Activated B cell treated with CpG ODN at 0.5 μM for 24 hours (primary cell): ENCODE measurements around the gene ARHGAP15. TPM values are rescaled to one million over a fixed set of nuclear protein-coding genes. Genes with fewer than 3 reads are reported as not detected.
"Not testable (repeated sequence)": the region's sequence is repeated elsewhere in the genome, so short reads cannot be mapped to it uniquely, and the experiment has no call there.

Source experiments
- ATAC-seq: fragments of 200-7000 bp; cut with Tn5 transposase; one replicate; pipeline ENCODE4 v1.10.0; 2021; ENCODE audit warnings: low read depth, mild to moderate bottlenecking, moderate library complexity
- CTCF ChIA-PET: fragments of 350-600 bp; sonication (Branson Sonifier 250); formaldehyde crosslinking; loops from one replicate; lab custom pipeline; 2021; ENCODE audit warnings: antibody characterized with exemption; lab: Charles Lee
- POLR2A ChIA-PET: fragments of 350-600 bp; sonication (Branson Sonifier 250); formaldehyde crosslinking; loops from one replicate; lab custom pipeline; 2021; ENCODE audit warnings: antibody characterized with exemption; lab: Charles Lee
- DNase-seq: peaks from one replicate; pipeline ENCODE4 v3.0.0; 2022
- H3K27ac Mint-ChIP-seq: one replicate; pipeline ENCODE4 v1.8.0; 2020; ENCODE audit warnings: mixed read lengths
- H3K27me3 Mint-ChIP-seq: one replicate; pipeline ENCODE4 v1.8.0; 2021; ENCODE audit warnings: mixed read lengths
- H3K36me3 Mint-ChIP-seq: one replicate; pipeline ENCODE4 v1.8.0; 2021; ENCODE audit warnings: low read depth, mixed read lengths
- H3K4me1 Mint-ChIP-seq: one replicate; pipeline ENCODE4 v1.8.0; 2021; ENCODE audit warnings: mixed read lengths
- H3K4me3 Mint-ChIP-seq: one replicate; pipeline ENCODE4 v1.8.0; 2020; ENCODE audit warnings: mild to moderate bottlenecking, mixed read lengths
- H3K9me3 Mint-ChIP-seq: one replicate; pipeline ENCODE4 v1.8.0; 2020; ENCODE audit warnings: mixed read lengths
- intact Hi-C: fragments of 100-400 bp; cut with micrococcal nuclease; formaldehyde crosslinking; loops from one replicate; pipeline ENCODE4 v1.15.1; 2024
- total RNA-seq: library from RNA; stranded (reverse); gene quantifications from 2 replicates; pipeline ENCODE4 v1.2.3, GENCODE V29; 2022
- TF ChIP-seq, protein P1 (sequence below): fragments of 200-600 bp; IDR thresholded peaks from one replicate; pipeline ENCODE4 v1.8.0; 2022; ENCODE audit warnings: antibody characterized with exemption, mild to moderate bottlenecking

Gene ARHGAP15
- total RNA-seq, 1 donor from 2014 or later = 112 TPM

DNA sequence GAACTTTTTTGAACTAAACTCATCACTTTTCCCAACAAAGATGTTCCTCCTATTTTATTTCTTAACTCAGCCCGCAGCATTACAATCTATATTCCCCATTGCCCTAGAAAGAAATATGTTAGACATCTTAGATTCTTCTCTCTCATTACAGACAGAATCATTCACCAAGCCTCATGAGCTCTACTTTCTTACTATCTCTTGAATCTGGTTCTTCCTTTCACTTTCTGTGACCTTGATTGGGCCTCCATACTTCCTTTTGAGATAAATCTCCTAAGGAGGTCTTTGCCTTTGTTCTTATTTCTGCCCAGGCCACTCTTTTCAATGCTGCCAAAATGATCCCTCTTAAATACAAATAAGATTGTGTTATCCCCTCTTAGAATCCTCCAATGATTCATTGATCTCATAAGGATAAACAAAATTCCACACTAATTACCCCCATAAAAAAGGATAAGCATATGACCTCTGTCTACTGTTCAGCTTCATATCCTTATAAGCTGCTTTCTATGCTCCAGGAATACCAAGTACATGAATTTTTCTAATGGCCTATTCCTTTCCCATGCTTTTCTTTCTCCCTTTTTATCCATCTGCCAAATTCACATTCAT lies 400.0 kb downstream of the ARHGAP15 start:
- POLR2A ChIA-PET = no interaction called here
- TF ChIP-seq, protein P1, sequence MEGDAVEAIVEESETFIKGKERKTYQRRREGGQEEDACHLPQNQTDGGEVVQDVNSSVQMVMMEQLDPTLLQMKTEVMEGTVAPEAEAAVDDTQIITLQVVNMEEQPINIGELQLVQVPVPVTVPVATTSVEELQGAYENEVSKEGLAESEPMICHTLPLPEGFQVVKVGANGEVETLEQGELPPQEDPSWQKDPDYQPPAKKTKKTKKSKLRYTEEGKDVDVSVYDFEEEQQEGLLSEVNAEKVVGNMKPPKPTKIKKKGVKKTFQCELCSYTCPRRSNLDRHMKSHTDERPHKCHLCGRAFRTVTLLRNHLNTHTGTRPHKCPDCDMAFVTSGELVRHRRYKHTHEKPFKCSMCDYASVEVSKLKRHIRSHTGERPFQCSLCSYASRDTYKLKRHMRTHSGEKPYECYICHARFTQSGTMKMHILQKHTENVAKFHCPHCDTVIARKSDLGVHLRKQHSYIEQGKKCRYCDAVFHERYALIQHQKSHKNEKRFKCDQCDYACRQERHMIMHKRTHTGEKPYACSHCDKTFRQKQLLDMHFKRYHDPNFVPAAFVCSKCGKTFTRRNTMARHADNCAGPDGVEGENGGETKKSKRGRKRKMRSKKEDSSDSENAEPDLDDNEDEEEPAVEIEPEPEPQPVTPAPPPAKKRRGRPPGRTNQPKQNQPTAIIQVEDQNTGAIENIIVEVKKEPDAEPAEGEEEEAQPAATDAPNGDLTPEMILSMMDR = no peak
- peaks cover 66% of the 10 kb centered on the region for H3K36me3 Mint-ChIP-seq
- no peaks in the 10 kb centered on the region for H3K9me3 Mint-ChIP-seq
- ATAC-seq (no peak), DNase-seq (no peak)
- CTCF ChIA-PET = no interaction called here
- H3K4me1 Mint-ChIP-seq = peaks cover 19% of the 10 kb centered on the region
- no peak overlapping the region for H3K4me3 Mint-ChIP-seq
- peak overlapping the region; percentile 46 for H3K27ac Mint-ChIP-seq
- intact Hi-C loops = no loop called here
- H3K27me3 Mint-ChIP-seq = no peaks in the 10 kb centered on the region

DNA sequence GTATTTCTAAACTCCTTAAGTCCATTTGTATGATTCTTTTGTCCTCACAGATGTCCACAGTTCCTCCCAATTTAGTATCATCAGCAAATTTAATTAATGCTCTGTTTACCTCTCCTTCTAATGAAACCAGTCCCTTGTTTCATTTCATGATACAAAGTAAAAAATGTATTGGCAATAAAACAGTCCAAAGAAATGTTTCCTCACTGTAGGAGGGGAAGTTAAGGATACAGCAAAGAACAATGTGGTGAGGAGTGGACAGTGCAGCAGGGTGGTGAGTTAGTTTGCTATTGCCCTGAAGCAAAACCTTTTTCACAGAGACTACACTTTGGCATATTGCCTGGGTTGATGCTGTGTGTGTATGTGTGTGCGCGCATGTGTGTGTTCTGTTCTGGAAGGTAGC lies 401.5 kb downstream of the ARHGAP15 start:
- TF ChIP-seq, protein P1 = no peak
- POLR2A ChIA-PET = no interaction called here
- peaks cover 65% of the 10 kb centered on the region for H3K36me3 Mint-ChIP-seq

DNA sequence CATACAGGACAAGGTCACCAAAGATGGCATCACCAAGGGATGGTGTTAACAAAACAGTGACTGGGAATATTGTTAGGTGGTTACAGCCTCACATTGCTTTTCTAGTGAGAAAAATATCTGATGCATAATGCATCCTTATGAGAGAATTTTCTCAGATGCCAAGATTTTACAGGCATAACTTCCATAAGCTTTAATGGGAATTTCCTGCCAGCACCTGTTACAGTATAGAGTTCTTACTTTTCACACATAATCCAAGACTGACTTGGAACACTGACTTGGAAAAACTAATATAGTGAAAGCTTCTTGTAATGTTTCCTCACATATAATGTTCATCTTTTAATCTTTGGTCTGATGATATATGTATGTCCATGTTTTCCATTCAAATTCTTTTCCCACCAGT lies 402.8 kb downstream of the ARHGAP15 start:
- Mint-ChIP-seq H3K36me3 (peaks cover 69% of the 10 kb centered on the region), H3K4me3 (no peak overlapping the region), H3K4me1 (peaks cover 10% of the 10 kb centered on the region), H3K9me3 (peaks cover 3% of the 10 kb centered on the region), H3K27ac (no peak overlapping the region), H3K27me3 (no peaks in the 10 kb centered on the region)
- CTCF ChIA-PET = no interaction called here
- POLR2A ChIA-PET = no interaction called here
- DNase-seq (no peak), ATAC-seq (no peak)
- intact Hi-C loops = no loop called here
- TF ChIP-seq, protein P1 = no peak

More for the DNA sequence above, 401.5 kb downstream of the ARHGAP15 start:
- no peak overlapping the region for H3K4me3 Mint-ChIP-seq
- intact Hi-C loops = no loop called here
- CTCF ChIA-PET = no interaction called here
- H3K4me1 Mint-ChIP-seq = peaks cover 10% of the 10 kb centered on the region
- no peaks in the 10 kb centered on the region for H3K9me3 Mint-ChIP-seq
- ATAC-seq = no peak
- DNase-seq = no peak
- no peaks in the 10 kb centered on the region for H3K27me3 Mint-ChIP-seq
- no peak overlapping the region for H3K27ac Mint-ChIP-seq

DNA sequence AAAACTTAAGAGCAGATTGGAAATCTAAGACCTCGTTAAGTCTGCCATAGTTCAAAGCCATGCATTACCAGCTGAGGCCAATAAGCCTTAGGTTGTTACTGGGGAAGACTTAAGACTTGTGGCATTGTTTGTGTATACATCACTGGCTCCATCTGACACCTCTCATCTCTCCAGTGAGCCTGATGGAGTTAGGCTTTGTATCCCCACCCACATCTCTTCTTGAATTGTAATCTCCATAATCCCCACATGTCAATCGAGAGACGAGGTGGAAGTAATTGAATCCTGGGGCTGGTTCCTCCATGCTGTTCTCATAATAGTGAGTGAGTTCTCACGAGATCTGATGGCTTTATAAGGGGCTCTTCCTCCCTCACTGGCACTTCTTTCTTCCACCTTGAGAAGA lies 404.6 kb downstream of the ARHGAP15 start:
- CTCF ChIA-PET = no interaction called here

DNA sequence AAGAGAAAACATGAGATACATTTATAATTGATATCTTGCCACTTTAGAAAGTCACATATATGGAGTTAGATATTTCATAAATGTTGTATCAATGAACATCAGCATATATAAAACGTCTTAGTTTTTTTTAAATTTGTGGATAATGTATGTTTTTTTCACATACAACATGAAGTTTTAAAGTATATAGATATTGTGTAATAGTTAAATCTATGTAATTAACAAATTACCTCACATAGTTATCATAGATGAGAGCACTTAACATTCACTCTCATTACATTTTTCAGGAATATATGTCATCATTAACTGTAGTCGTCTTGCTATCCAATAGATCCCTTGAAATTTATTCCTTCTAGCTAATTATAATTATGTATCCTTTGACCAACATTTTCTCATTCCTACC lies 406.6 kb downstream of the ARHGAP15 start:
- Mint-ChIP-seq H3K9me3 (peaks cover 3% of the 10 kb centered on the region), H3K27ac (no peak overlapping the region), H3K4me3 (no peak overlapping the region), H3K27me3 (no peaks in the 10 kb centered on the region), H3K36me3 (peaks cover 66% of the 10 kb centered on the region), H3K4me1 (no peaks in the 10 kb centered on the region)
- ATAC-seq (no peak), DNase-seq (no peak)
- ChIA-PET CTCF (no interaction called here), POLR2A (no interaction called here)
- TF ChIP-seq, protein P1 = no peak
- intact Hi-C loops = no loop called here

More for the DNA sequence above, 404.6 kb downstream of the ARHGAP15 start:
- no peak for DNase-seq
- TF ChIP-seq, protein P1 = no peak
- intact Hi-C loops = no loop called here
- Mint-ChIP-seq H3K36me3 (peaks cover 72% of the 10 kb centered on the region), H3K4me3 (no peak overlapping the region), H3K27ac (no peak overlapping the region), H3K4me1 (peaks cover 4% of the 10 kb centered on the region), H3K27me3 (no peaks in the 10 kb centered on the region), H3K9me3 (peaks cover 3% of the 10 kb centered on the region)
- no peak for ATAC-seq
- POLR2A ChIA-PET = no interaction called here

DNA sequence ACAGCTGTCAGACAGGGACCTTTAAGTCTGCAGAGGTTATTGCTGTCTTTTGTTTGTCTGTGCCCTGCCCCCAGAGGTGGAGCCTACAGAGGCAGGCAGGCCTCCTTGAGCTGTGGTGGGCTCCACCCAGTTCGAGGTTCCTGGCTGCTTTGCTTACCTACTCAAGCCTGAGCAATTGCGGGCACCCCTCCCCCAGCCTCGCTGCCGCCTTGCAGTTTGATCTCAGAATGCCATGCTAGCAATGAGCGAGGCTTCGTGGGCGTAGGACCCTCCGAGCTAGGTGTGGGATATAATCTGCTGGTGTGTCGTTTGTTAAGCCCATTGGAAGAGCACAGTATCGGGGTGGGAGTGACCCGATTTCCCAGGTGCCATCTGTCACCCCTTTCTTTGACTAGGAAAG lies 412.7 kb downstream of the ARHGAP15 start:
- H3K4me3 Mint-ChIP-seq, H3K27ac Mint-ChIP-seq, DNase-seq, POLR2A ChIA-PET, H3K9me3 Mint-ChIP-seq, ATAC-seq, intact Hi-C loops, H3K27me3 Mint-ChIP-seq, H3K4me1 Mint-ChIP-seq, CTCF ChIA-PET: not testable (repeated sequence)
- peaks cover 61% of the 10 kb centered on the region for H3K36me3 Mint-ChIP-seq
